ENCODE data around the gene PPP2R2C.

The PPP2R2C gene

DNA sequence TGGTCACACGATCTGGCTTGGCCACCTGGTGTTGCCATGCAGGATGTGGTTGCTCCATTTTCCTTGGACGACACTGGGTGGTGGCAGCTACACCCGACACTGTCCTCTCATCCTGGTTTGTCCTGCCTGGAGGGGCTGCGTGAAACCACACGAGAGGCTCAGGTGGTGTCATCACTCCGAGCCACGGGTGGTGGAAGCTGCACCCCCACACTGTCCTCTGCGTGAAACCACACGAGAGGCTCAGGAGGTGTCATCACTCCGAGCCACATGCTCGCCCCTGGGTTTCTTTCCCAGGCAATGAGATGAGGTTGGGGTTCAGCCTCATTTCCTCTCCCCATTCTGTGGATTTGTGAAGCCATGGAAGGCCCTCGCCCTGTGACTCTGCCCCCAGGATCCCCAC is 168.5 kb downstream of the PPP2R2C start:
- H3K9me3 ChIP-seq (ENCODE audit: severe bottlenecking), result no peaks in the 10 kb centered on the region
- DNase-seq (ENCODE audit: low spot score) (no peak), ATAC-seq (ENCODE audit: low read depth) (no peak)
- no peaks in the 10 kb centered on the region for H3K36me3 ChIP-seq (ENCODE audit: low read depth)
- no peak overlapping the region for H3K4me3 ChIP-seq (ENCODE audit: severe bottlenecking)
- TF ChIP-seq, protein P1, sequence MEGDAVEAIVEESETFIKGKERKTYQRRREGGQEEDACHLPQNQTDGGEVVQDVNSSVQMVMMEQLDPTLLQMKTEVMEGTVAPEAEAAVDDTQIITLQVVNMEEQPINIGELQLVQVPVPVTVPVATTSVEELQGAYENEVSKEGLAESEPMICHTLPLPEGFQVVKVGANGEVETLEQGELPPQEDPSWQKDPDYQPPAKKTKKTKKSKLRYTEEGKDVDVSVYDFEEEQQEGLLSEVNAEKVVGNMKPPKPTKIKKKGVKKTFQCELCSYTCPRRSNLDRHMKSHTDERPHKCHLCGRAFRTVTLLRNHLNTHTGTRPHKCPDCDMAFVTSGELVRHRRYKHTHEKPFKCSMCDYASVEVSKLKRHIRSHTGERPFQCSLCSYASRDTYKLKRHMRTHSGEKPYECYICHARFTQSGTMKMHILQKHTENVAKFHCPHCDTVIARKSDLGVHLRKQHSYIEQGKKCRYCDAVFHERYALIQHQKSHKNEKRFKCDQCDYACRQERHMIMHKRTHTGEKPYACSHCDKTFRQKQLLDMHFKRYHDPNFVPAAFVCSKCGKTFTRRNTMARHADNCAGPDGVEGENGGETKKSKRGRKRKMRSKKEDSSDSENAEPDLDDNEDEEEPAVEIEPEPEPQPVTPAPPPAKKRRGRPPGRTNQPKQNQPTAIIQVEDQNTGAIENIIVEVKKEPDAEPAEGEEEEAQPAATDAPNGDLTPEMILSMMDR (IDR thresholded peaks at IDR 0.05; ENCODE audit: poor library complexity, severe bottlenecking), result no peak
- H3K27ac ChIP-seq (ENCODE audit: poor library complexity, severe bottlenecking), result no peak overlapping the region
- H3K4me1 ChIP-seq (ENCODE audit: insufficient read depth, poor library complexity, severe bottlenecking), result no peaks in the 10 kb centered on the region
- peaks cover 12% of the 10 kb centered on the region for H3K27me3 ChIP-seq (ENCODE audit: insufficient read depth, poor library complexity, severe bottlenecking)

DNA sequence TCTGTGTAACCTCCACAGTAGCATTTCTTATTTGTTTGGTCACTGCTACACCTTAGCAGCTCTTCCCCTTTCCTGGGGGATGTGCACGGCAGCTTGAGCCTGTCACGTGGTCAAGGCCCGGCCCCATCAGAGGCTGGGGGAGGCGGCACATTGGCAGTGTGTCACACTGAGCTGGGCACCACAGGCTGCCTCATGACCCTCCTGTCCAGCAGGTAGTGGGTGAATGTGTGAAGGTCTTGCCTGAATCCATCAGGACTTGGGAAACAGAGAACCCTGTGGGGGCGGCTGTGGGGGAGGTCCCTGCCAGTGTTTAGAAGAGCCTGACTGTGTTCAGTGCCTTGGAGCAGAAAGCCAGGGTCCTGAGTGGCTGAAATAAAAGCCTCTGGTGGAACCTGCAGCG is 169.5 kb downstream of the PPP2R2C start:
- H3K4me3 ChIP-seq (ENCODE audit: severe bottlenecking), result no peak overlapping the region
- H3K27me3 ChIP-seq (ENCODE audit: insufficient read depth, poor library complexity, severe bottlenecking), result peaks cover 3% of the 10 kb centered on the region
- TF ChIP-seq, protein P1 (IDR thresholded peaks at IDR 0.05; ENCODE audit: poor library complexity, severe bottlenecking), result no peak
- H3K27ac ChIP-seq (ENCODE audit: poor library complexity, severe bottlenecking), result no peak overlapping the region
- H3K9me3 ChIP-seq (ENCODE audit: severe bottlenecking), result no peaks in the 10 kb centered on the region
- ATAC-seq (ENCODE audit: low read depth) (no peak), DNase-seq (ENCODE audit: low spot score) (no peak)
- H3K36me3 ChIP-seq (ENCODE audit: low read depth), result no peaks in the 10 kb centered on the region
- no peaks in the 10 kb centered on the region for H3K4me1 ChIP-seq (ENCODE audit: insufficient read depth, poor library complexity, severe bottlenecking)

DNA sequence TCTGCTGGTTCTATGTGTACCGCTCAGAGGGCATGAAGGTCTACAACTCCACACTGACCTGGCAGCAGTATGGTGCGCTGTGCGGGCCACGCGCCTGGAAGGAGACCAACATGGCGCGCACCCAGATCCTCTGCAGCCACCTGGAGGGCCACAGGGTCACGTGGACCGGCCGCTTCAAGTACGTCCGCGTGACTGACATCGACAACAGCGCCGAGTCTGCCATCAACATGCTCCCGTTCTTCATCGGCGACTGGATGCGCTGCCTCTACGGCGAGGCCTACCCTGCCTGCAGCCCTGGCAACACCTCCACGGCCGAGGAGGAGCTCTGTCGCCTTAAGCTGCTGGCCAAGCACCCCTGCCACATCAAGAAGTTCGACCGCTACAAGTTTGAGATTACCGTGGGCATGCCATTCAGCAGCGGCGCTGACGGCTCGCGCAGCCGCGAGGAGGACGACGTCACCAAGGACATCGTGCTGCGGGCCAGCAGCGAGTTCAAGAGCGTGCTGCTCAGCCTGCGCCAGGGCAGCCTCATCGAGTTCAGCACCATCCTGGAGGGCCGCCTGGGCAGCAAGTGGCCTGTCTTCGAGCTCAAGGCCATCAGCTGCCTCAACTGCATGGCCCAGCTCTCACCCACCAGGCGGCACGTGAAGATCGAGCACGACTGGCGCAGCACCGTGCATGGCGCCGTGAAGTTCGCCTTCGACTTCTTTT is 170.5 kb downstream of the PPP2R2C start:
- DNase-seq (ENCODE audit: low spot score) (no peak), ATAC-seq (ENCODE audit: low read depth) (no peak)
- no peaks in the 10 kb centered on the region for H3K27me3 ChIP-seq (ENCODE audit: insufficient read depth, poor library complexity, severe bottlenecking)
- no peaks in the 10 kb centered on the region for H3K36me3 ChIP-seq (ENCODE audit: low read depth)
- no peaks in the 10 kb centered on the region for H3K4me1 ChIP-seq (ENCODE audit: insufficient read depth, poor library complexity, severe bottlenecking)
- H3K4me3 ChIP-seq (ENCODE audit: severe bottlenecking), result no peak overlapping the region
- TF ChIP-seq, protein P1 (IDR thresholded peaks at IDR 0.05; ENCODE audit: poor library complexity, severe bottlenecking), result no peak
- H3K27ac ChIP-seq (ENCODE audit: poor library complexity, severe bottlenecking), result no peak overlapping the region
- H3K9me3 ChIP-seq (ENCODE audit: severe bottlenecking), result no peaks in the 10 kb centered on the region

DNA sequence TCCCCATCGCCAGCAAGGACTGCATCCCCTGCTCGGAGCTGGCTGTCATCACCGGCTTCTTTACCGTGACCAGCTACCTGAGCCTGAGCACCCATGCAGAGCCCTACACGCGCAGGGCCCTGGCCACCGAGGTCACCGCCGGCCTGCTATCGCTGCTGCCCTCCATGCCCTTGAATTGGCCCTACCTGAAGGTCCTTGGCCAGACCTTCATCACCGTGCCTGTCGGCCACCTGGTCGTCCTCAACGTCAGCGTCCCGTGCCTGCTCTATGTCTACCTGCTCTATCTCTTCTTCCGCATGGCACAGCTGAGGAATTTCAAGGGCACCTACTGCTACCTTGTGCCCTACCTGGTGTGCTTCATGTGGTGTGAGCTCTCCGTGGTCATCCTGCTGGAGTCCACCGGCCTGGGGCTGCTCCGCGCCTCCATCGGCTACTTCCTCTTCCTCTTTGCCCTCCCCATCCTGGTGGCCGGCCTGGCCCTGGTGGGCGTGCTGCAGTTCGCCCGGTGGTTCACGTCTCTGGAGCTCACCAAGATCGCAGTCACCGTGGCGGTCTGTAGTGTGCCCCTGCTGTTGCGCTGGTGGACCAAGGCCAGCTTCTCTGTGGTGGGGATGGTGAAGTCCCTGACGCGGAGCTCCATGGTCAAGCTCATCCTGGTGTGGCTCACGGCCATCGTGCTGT is 171.2 kb downstream of the PPP2R2C start:
- Histone ChIP-seq H3K4me3 (ENCODE audit: severe bottlenecking) (no peak overlapping the region), H3K27me3 (ENCODE audit: insufficient read depth, poor library complexity, severe bottlenecking) (no peaks in the 10 kb centered on the region), H3K27ac (ENCODE audit: poor library complexity, severe bottlenecking) (no peak overlapping the region), H3K36me3 (ENCODE audit: low read depth) (no peaks in the 10 kb centered on the region), H3K9me3 (ENCODE audit: severe bottlenecking) (no peaks in the 10 kb centered on the region), H3K4me1 (ENCODE audit: insufficient read depth, poor library complexity, severe bottlenecking) (no peaks in the 10 kb centered on the region)
- ATAC-seq (ENCODE audit: low read depth) (no peak), DNase-seq (ENCODE audit: low spot score) (no peak)
- TF ChIP-seq, protein P1 (IDR thresholded peaks at IDR 0.05; ENCODE audit: poor library complexity, severe bottlenecking), result no peak

DNA sequence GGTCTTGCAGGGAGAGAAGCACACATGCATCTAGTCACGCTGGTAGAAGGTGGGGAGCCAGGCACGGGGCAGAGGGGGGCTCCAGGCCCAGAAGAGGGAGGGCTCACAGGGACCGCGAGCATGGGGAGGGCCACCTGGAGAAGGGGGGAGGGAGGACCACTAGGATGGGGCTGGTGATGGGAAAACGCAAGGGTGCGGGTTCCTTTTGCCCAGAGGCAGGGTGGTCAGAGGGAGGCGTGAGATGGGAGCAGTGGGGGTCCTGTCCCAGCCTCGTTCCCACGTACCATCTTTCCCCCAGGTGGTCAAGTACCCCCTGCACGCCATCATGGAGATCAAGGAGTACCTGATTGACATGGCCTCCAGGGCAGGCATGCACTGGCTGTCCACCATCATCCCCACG is 172.1 kb downstream of the PPP2R2C start:
- Histone ChIP-seq H3K4me1 (ENCODE audit: insufficient read depth, poor library complexity, severe bottlenecking) (no peaks in the 10 kb centered on the region), H3K9me3 (ENCODE audit: severe bottlenecking) (no peaks in the 10 kb centered on the region), H3K4me3 (ENCODE audit: severe bottlenecking) (no peak overlapping the region), H3K36me3 (ENCODE audit: low read depth) (no peaks in the 10 kb centered on the region), H3K27ac (ENCODE audit: poor library complexity, severe bottlenecking) (no peak overlapping the region), H3K27me3 (ENCODE audit: insufficient read depth, poor library complexity, severe bottlenecking) (no peaks in the 10 kb centered on the region)
- DNase-seq (ENCODE audit: low spot score), result no peak
- TF ChIP-seq, protein P1 (IDR thresholded peaks at IDR 0.05; ENCODE audit: poor library complexity, severe bottlenecking), result no peak
- no peak for ATAC-seq (ENCODE audit: low read depth)
